B cell (primary cell): ENCODE results near the gene CORO2B. TPM values are rescaled to one million over a fixed set of nuclear protein-coding genes. Genes with fewer than 3 reads are reported as not detected.

Experiments used
- ATAC-seq: fragments of 200-7000 bp; cut with Tn5 transposase; one replicate; pipeline ENCODE4 v1.10.0; 2021; ENCODE audit warnings: low read depth, mild to moderate bottlenecking, moderate number of reproducible peaks, moderate library complexity
- CTCF ChIA-PET: fragments of 350-600 bp; sonication (Branson Sonifier 250); formaldehyde crosslinking; loops from one replicate; lab custom pipeline; 2021; ENCODE audit warnings: antibody characterized with exemption, inconsistent platforms; lab: Charles Lee
- POLR2A ChIA-PET: fragments of 350-600 bp; sonication (Branson Sonifier 250); formaldehyde crosslinking; loops from one replicate; lab custom pipeline; 2021; ENCODE audit warnings: antibody characterized with exemption; lab: Charles Lee
- DNase-seq: peaks from one replicate; pipeline ENCODE4 v3.0.0; 2013
- H2AFZ ChIP-seq: 2 replicates; pipeline ENCODE4 v1.6.1; 2012; ENCODE audit warnings: mild to moderate bottlenecking, low read depth, low read length; ENCODE audit not compliant: insufficient read depth, poor library complexity, severe bottlenecking
- H3K27ac ChIP-seq, 2 donors: 1 replicate in 1 of 2; 2 replicates in 1 of 2; pipeline ENCODE4 v1.5.1; 2012 to 2013; ENCODE audit warnings: low read length in 2 of 2, mild to moderate bottlenecking in 2 of 2, moderate library complexity in 1 of 2
- H3K27me3 ChIP-seq, 4 experiments: fragments of 200-600 bp in 1 of 4; sonication (generic) in 1 of 4; replicated peaks in 1 of 4; 1 replicate in 2 of 4; 2 replicates in 2 of 4; pipeline versions ENCODE4 v1.6.1 to v1.7.0; 2013 to 2016; ENCODE audit warnings: low read length in 3 of 4, mild to moderate bottlenecking in 2 of 4, mixed read lengths in 1 of 4, moderate library complexity in 1 of 4; ENCODE audit not compliant: insufficient read depth in 4 of 4, control insufficient read depth in 3 of 4; ENCODE audit errors: control extremely low read depth in 1 of 4
- H3K36me3 ChIP-seq, 2 experiments: replicated peaks in 1 of 2; 1 replicate in 1 of 2; 2 replicates in 1 of 2; pipeline versions ENCODE4 v1.6.1 to v1.7.1; 2013; ENCODE audit warnings: low read length in 1 of 2; ENCODE audit not compliant: insufficient read depth in 2 of 2, control insufficient read depth in 1 of 2; ENCODE audit errors: control extremely low read depth in 1 of 2, extremely low read depth in 1 of 2
- H3K4me1 ChIP-seq, 2 donors: fragments of 200-600 bp in 1 of 2; sonication (generic) in 1 of 2; 1 replicate in 1 of 2; 2 replicates in 1 of 2; pipeline versions ENCODE4 v1.5.1 to v1.6.1; 2013 to 2017; ENCODE audit warnings: low read length in 2 of 2; ENCODE audit not compliant: control insufficient read depth in 2 of 2, insufficient read depth in 2 of 2
- H3K4me2 ChIP-seq: replicated peaks from 2 replicates; pipeline ENCODE3; 2012; ENCODE audit warnings: mild to moderate bottlenecking, low read depth, low read length; ENCODE audit not compliant: poor library complexity, severe bottlenecking
- H3K4me3 ChIP-seq, 5 experiments: fragments of 200-600 bp in 1 of 5; sonication (generic) in 1 of 5; 1 replicate in 3 of 5; 2 replicates in 2 of 5; pipeline versions ENCODE4 v1.5.1 to v1.7.0; 2011 to 2016; ENCODE audit warnings: low read length in 4 of 5, mild to moderate bottlenecking in 4 of 5, low read depth in 2 of 5, control low read depth in 1 of 5, moderate library complexity in 1 of 5; ENCODE audit not compliant: insufficient read depth in 1 of 5; ENCODE audit errors: control extremely low read depth in 1 of 5, extremely low read depth in 1 of 5
- H3K79me2 ChIP-seq: fragments of 200-600 bp; sonication (generic); one replicate; pipeline ENCODE4 v1.6.0; 2016; ENCODE audit warnings: low read length; ENCODE audit not compliant: control insufficient read depth, insufficient read depth
- H3K9ac ChIP-seq: fragments of 200-600 bp; sonication (generic); 2 replicates; pipeline ENCODE4 v1.6.1; 2017; ENCODE audit warnings: mild to moderate bottlenecking, low read length, moderate library complexity
- H3K9me3 ChIP-seq, 3 donors: one replicate each; pipeline versions ENCODE4 v1.6.1 to v1.7.1; 2013; ENCODE audit warnings: low read length in 2 of 3; ENCODE audit not compliant: control insufficient read depth in 2 of 3, insufficient read depth in 1 of 3; ENCODE audit errors: control extremely low read depth in 1 of 3
- H4K20me1 ChIP-seq: 2 replicates; pipeline ENCODE4 v1.6.0; 2012; ENCODE audit warnings: mild to moderate bottlenecking, low read length; ENCODE audit not compliant: insufficient read depth, control insufficient read depth, poor library complexity, severe bottlenecking
- H3K27ac Mint-ChIP-seq: one replicate; pipeline ENCODE4 v1.8.0; 2021; ENCODE audit warnings: mixed read lengths
- H3K27me3 Mint-ChIP-seq: one replicate; pipeline ENCODE4 v1.8.0; 2021; ENCODE audit warnings: mixed read lengths
- H3K4me1 Mint-ChIP-seq: one replicate; pipeline ENCODE4 v1.8.0; 2021; ENCODE audit warnings: mixed read lengths
- H3K4me3 Mint-ChIP-seq: one replicate; pipeline ENCODE4 v1.8.0; 2021; ENCODE audit warnings: mixed read lengths
- H3K9me3 Mint-ChIP-seq: one replicate; pipeline ENCODE4 v1.8.0; 2022; ENCODE audit warnings: mixed read lengths; ENCODE audit not compliant: insufficient read depth
- CTCF ChIP-seq: fragments of 200-600 bp; IDR thresholded peaks from one replicate; pipeline ENCODE4 v1.8.0; 2022; ENCODE audit warnings: antibody characterized with exemption, mild to moderate bottlenecking
- EZH2 ChIP-seq: IDR thresholded peaks from 2 replicates; pipeline ENCODE4 v1.6.1; 2012; ENCODE audit warnings: borderline replicate concordance, low read depth, mild to moderate bottlenecking, moderate library complexity, low read length; ENCODE audit not compliant: insufficient read depth, poor library complexity, severe bottlenecking
- WGBS: methylation state at CpG from one replicate; pipeline ENCODE4 v1.1.5; 2013; ENCODE audit warnings: missing lambda C conversion rate; ENCODE audit not compliant: insufficient coverage; 5-methylcytosine and 5-hydroxymethylcytosine counted together
- intact Hi-C: fragments of 100-400 bp; cut with micrococcal nuclease; formaldehyde crosslinking; loops from one replicate; pipeline ENCODE4 v1.10.0; 2022
- polyA plus RNA-seq: library from polyadenylated mRNA; depleted of rRNA; stranded (reverse); fragments of >200 nt; gene quantifications from 2 replicates; pipeline ENCODE4 v1.2.3, GENCODE V29; 2012
- total RNA-seq, 2 donors: library from RNA; stranded (reverse); fragments of 120-200 nt in 1 of 2; gene quantifications; 1 replicate in 1 of 2; 2 replicates in 1 of 2; pipeline versions ENCODE4 v1.2.3 to v1.2.4, GENCODE V29; 2013 to 2022

The CORO2B gene
- total and polyA plus RNA-seq, 2 donors (not counting 1 experiment from before 2014, with no cell fraction given), result 9.5 to 11.3 TPM

GRCh38 chr15:68721886-68722285 is 143.1 kb downstream of the CORO2B start:
- ChIA-PET CTCF (interaction anchor here (0.6 to 1.5 kb wide), 3 partner anchors 44 to 172 kb away, joined by 3 to 5 read pairs (median 4); no protein-coding TSS in a partner anchor), POLR2A (no interaction called here)
- H3K4me3 Mint-ChIP-seq, result no peak overlapping the region
- peaks cover 0 to 5% (median 0%) of the 10 kb centered on the region in 4 experiments for H3K27me3 ChIP-seq
- H3K27ac Mint-ChIP-seq, result no peak overlapping the region
- H3K4me2 ChIP-seq, result no peak overlapping the region
- no peaks in the 10 kb centered on the region for H3K4me1 Mint-ChIP-seq
- H3K4me3 ChIP-seq, result no peak overlapping the region
- no peak for TF ChIP-seq CTCF
- TF ChIP-seq EZH2, result no peak
- H3K9me3 ChIP-seq, result peaks cover 0 to 4% (median 0%) of the 10 kb centered on the region in 3 donors
- peaks cover 10% of the 10 kb centered on the region for H3K27me3 Mint-ChIP-seq
- no peak overlapping the region for H3K9ac ChIP-seq
- no peak overlapping the region for H3K27ac ChIP-seq
- 100% methylated on average over 2 of the region's 5 CpGs for WGBS
- H3K36me3 ChIP-seq, result no peaks in the 10 kb centered on the region
- no peaks in the 10 kb centered on the region for H3K79me2 ChIP-seq
- H3K9me3 Mint-ChIP-seq, result no peaks in the 10 kb centered on the region
- DNase-seq, result no peak
- ATAC-seq, result no peak
- H4K20me1 ChIP-seq, result no peaks in the 10 kb centered on the region
- no peak overlapping the region for H2AFZ ChIP-seq
- intact Hi-C loops, result no loop called here
- H3K4me1 ChIP-seq, result no peaks in the 10 kb centered on the region

- Histone ChIP-seq H3K4me2 (no peak overlapping the region), H3K79me2 (no peaks in the 10 kb centered on the region), H3K36me3 (no peaks in the 10 kb centered on the region), H3K9me3 (no peaks in the 10 kb centered on the region), H2AFZ (no peak overlapping the region), H3K4me3 (no peak overlapping the region), H3K27me3 (peaks cover 0 to 2% (median 0%) of the 10 kb centered on the region in 4 experiments), H3K27ac (no peak overlapping the region), H3K4me1 (no peaks in the 10 kb centered on the region), H3K9ac (no peak overlapping the region), H4K20me1 (no peaks in the 10 kb centered on the region)
- DNase-seq, result no peak
- ChIA-PET POLR2A (no interaction called here), CTCF (interaction anchor here (1.2 to 4.0 kb wide), 4 partner anchors 9 to 150 kb away, joined by 4 to 20 read pairs (median 6); no protein-coding TSS in a partner anchor)
- no peak for ATAC-seq
- TF ChIP-seq CTCF (no peak), EZH2 (no peak)
- intact Hi-C loops, result no loop called here
- 42% methylated on average over 14 of the region's 14 CpGs for WGBS
- no peak overlapping the region for H3K27ac Mint-ChIP-seq
- peaks cover 10% of the 10 kb centered on the region for H3K27me3 Mint-ChIP-seq
- no peaks in the 10 kb centered on the region for H3K9me3 Mint-ChIP-seq
- no peak overlapping the region for H3K4me3 Mint-ChIP-seq
- H3K4me1 Mint-ChIP-seq, result no peaks in the 10 kb centered on the region
These were observed 146.9 kb downstream of the CORO2B start for GRCh38 chr15:68725736-68726135.
